T-helper 1 cell treated with Interleukin-12 subunit alpha and Interleukin-12 subunit beta and Interleukin-4 antibody, amounts not matched to agents 30 ng/mL and 1 ng/mL, for 36 hours (primary cell): ENCODE measurements around the gene CHN2. TPM values are rescaled to one million over a fixed set of nuclear protein-coding genes. Genes with fewer than 3 reads are reported as not detected.

ENCODE experiments used
- intact Hi-C: fragments of 100-400 bp; cut with micrococcal nuclease; formaldehyde crosslinking; loops from one replicate; pipeline ENCODE4 v1.15.1; 2024
- total RNA-seq: library from RNA; stranded (reverse); gene quantifications from 2 replicates; pipeline ENCODE4 v1.2.3, GENCODE V29; 2022

CHN2 gene
- total RNA-seq, 1 donor from 2014 or later = 0.74 TPM

- intact Hi-C loops = no loop called here
These were observed 162.1 kb downstream of the CHN2 start for GRCh38 chr7:29356631-29357030.

DNA sequence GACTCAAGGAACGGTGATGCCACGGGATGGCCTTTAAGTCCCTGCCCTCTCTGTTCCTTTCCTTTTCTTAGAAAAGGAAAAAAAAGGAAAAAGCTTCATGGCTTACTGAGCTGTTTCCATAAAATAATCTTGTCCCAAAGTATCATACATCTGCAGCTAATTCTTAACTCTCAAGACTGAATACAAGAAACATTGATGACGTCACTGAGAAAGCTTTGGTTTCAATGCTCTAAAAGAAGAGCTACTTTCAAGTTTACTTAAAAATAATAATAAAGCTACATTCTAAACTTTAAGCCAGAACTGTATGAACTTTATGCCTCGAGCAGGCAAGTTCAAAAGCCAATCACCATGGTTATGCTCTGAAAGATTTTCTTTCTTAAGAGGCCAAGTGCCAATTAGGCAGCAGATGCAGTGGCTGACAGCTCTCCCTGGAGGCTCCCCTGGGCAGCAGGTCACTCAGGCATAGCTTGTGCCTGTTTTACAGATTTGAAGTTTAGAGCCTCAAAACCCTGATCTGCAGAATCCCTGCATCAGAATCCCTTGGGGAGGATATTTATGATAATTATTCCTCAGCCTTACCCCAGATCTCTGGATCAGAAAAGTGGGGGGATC lies 165.0 kb downstream of the CHN2 start:
- intact Hi-C loops = no loop called here

- intact Hi-C loops = no loop called here
These were observed 166.4 kb downstream of the CHN2 start for GRCh38 chr7:29360633-29361625.

GRCh38 chr7:29362380-29362779 lies 167.8 kb downstream of the CHN2 start:
- intact Hi-C loops = no loop called here

DNA sequence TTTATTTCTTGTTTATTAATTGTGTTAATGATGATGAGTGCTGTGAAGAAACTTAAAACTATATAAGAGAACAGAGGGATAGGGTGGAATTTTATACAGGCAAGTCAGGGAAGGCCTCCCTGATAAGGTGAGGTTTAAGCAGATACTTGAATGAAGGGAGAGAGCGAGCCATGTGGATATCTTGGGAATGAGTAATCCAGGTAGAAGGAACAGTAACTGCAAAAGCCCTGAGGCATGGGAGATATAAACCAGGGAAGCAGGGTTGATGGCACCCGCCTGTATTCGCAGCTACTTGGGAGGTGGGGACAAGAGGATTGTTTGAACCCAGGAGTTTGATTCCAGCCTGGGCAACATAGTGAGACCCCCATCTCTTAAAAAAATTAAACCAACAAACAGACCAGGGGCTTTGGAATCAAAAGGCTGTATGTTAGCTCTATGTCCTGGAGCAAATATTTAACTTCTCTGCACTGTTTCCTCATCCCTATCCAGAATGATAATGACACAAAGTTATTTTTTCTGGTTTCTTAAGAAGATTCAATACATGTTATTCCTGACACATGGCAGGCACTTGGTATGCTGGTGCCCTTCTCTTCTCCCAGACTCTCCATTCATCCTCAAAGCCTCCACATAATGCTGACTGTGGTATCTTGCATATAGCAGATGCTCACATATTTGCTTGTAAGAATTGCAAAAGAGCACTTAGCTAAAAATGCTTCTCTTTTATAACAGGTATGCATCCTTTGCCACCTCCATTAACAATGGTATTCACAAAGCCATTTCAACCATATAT lies 169.3 kb downstream of the CHN2 start:
- intact Hi-C loops = no loop called here

- intact Hi-C loops = no loop called here
These were observed 170.1 kb downstream of the CHN2 start for GRCh38 chr7:29364661-29365060.

DNA sequence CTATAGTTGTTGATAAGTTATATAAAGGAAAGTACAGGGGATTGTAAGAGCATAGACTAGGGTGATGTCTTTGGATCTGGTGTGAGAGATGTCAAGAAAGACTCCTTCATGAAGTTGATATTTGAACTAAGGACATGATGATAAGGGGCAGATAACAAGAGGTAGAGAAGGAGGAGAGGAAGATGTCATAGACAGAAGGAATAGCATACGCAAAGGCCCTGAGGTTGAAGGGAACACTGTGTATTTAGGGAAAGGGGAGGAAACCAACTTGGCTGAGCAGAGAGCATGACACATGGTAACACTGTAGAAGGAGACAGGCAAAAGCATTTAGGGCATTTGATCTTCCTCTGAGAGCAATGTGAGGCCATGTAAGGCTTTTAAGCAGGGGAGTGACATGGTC lies 170.8 kb downstream of the CHN2 start:
- intact Hi-C loops = no loop called here

- intact Hi-C loops = no loop called here
These were observed 173.2 kb downstream of the CHN2 start for GRCh38 chr7:29367784-29368183.

DNA sequence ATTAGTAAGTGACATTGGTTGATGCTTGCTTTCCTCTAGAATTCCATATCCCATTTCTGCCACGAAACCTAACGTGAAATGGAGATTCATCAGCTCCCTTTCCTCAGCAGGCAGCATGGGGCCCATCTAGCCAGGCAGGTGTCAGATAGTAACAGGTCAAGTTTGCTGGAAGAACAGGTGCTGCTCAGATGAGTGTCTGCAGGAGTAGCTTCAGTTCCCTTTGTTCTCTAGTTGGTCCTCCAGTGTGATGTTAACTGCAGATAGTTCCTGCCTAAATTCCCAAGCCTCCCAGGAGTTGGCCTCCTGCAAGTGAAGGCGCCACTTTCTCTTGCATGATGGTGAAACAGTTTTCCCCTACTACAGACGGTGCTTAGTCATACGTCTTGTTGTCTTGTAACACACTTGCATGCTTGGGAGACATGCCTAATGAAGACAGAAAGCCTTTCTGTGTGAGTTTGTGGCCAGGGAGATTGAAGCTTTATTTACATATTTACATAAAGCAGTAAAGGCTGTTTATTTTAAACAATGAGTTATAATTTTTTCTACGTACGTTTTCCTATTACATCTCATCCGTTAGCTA lies 175.4 kb downstream of the CHN2 start:
- intact Hi-C loops = no loop called here

DNA sequence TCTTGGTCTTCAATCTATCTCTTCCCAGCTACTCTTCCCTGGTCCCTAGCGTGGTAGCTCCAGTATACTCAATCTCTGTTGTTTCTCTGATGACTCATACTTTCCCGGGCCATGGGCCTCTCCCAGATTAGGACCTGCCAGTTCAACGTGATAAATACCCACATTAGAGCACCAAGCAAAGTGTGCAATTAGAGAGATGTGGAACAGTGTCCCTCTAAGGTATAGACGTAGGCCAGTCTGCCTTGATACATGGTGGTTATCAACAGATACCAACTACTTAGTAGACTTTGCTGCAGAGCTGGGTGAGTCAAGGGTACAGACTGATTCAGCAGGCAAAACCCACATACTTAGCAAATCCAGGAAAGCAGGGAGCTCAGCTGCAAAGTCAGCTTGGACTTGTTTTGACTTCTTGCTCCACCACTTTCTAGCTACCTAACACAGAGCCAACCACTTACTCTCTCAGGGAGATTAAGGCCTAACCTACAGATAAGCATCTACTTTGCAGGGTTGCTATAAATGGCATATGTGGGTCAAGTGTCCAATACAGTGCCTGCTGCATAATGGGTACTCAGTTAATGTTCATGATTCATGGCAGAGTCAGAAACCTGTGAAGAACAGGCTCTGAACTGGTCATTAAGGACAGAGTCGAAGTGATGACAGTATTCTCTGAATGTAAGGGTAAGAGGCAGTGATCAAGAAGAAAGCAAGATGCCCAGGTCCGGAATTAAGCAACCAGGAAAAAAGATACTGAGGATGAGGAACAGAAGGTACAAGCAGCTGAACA lies 176.1 kb downstream of the CHN2 start:
- intact Hi-C loops = no loop called here

- intact Hi-C loops = no loop called here
These were observed 176.9 kb downstream of the CHN2 start for GRCh38 chr7:29371472-29371871.

GRCh38 chr7:29372351-29373090 lies 177.9 kb downstream of the CHN2 start:
- intact Hi-C loops = no loop called here

DNA sequence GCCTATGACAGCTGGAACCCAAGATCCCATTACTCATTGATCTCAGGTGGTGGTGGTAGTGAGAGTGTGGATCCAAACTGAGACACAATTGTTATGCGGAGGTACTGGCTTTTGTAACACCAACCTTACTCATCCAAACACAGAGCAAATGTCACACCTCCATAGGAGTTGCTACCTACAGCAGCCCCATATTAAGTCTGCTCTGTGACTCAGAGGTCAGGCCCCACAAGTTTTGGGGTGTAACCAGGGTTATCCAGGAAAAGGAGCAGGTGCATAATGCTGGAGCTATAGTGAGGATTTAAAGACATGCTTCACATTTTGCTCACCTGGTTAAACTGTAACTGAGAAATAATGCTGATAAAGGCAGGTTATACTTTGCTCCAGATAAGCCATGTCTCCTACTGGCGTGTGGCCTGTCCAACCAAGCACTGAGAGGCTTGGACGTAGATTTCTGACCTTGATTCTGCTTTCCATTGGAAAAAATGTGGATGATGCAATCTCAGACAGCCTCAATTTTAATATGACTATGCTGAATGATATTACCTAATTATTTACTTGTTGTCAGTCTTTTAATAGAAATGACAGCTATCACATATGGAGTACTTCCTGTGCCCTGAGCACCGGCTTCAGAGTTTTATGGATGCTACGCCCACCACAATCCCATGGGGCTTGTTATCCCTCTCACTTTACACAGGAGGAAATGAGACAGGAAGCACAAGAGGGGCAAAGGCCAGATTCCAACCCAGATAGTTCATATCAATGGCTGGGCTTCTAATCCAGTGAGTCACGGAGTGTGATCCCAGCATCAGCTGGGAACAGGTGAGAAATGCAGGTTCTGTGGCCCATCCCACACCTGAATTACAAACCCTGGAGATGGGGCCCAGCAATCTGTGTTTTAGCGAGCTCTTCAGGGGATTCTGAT lies 181.3 kb downstream of the CHN2 start:
- intact Hi-C loops = no loop called here

GRCh38 chr7:29377718-29378117 lies 183.1 kb downstream of the CHN2 start:
- intact Hi-C loops = no loop called here

DNA sequence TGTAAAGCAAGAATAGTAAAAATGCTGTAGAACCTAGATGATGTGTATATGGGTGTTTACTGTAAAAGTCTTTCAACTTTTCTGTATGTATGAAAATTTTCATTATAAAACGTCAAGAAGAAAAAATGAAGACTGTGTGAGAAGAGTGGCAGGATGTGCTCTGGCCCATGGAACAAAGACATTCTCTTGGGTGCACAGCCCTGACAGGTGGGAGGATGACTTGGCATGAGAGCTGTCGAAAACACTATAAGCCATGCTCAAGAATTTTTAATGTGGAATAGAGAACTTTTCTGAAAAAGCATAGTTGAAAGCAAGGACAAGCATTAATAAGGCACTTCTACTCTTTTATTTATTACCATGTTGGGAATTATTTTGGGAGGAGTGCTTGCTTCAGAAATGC lies 185.0 kb downstream of the CHN2 start:
- intact Hi-C loops = no loop called here

DNA sequence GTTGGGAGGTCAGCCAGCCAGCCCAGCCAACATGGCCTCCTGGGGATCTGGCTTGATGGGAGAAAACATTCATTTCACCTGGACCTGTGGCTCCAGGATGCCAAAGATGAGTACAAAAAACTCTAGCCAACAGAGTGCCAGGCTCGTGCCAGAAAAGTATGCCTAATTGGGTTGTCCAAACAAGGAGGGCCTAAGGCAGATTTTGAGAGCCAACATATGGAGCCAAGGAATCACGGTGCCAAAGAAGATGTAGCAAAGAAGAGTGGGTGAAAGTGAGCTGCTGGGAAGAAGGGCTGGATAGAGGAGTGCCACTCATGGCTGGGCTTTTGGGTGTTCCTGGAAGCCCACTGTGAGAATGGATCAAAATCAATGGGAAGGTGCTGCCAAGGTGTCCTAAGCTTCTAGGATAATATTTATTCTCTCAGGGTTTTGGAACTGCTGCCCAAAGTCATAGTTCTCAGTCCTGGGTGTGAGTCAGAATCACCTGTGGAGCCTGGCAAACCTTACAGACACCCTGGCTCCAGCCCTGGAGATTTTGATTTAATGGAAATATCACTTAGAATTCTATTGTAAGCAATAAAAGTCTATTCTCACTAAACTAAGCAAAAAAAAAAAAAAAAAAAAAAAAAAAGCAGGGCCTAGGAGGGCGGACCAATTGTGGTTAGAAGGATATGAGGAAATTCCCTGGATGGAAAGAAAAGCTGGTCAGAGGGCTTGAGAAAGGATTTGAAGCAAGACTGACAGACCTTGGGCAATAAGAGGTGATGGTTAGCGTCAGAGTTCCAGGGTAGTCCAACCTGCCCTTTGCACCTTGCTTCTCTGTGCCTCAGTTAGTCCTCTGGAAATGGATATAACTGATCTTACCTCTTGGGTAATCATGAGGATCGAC lies 186.9 kb downstream of the CHN2 start:
- intact Hi-C loops = no loop called here

- intact Hi-C loops = no loop called here
These were observed 189.7 kb downstream of the CHN2 start for GRCh38 chr7:29384277-29384676.
